Panc1 (cell line): ENCODE measurements around the gene ITM2C. TPM values are rescaled to one million over a fixed set of nuclear protein-coding genes. Genes with fewer than 3 reads are reported as not detected.

ENCODE experiments used
- ATAC-seq: fragments of 200-7000 bp; cut with Tn5 transposase; 2 replicates; pipeline ENCODE4 v1.9.1; 2020; ENCODE audit warnings: mild to moderate bottlenecking, moderate library complexity
- BruUV-seq: library from RNA; stranded (reverse); fragments of 400-500 nt; replicated peaks from 2 replicates; lab custom pipeline; 2021; lab: Mats Ljungman, UMichigan
- CTCF ChIA-PET: fragments of 300-600 bp; sonication (Branson Sonifier 250); formaldehyde crosslinking; loops from one replicate; lab custom pipeline; 2022; ENCODE audit warnings: antibody characterized with exemption; lab: Charles Lee
- POLR2A ChIA-PET: fragments of 300-600 bp; sonication (Branson Sonifier 250); formaldehyde crosslinking; loops from one replicate; lab custom pipeline; 2022; ENCODE audit warnings: antibody characterized with exemption; lab: Charles Lee
- DNase-seq: peaks from one replicate; pipeline ENCODE4 v3.0.0-alpha.2; 2010; ENCODE audit warnings: low read depth, low spot score
- H3K27ac ChIP-seq: 2 replicates; pipeline ENCODE4 v1.5.1; 2011; ENCODE audit warnings: mild to moderate bottlenecking, low read length, inconsistent platforms
- H3K27me3 ChIP-seq: fragments of 200-500 bp; sonication (Bioruptor generic); 2 replicates; pipeline ENCODE4 v1.6.0; 2014; ENCODE audit warnings: low read length, inconsistent platforms; ENCODE audit not compliant: control insufficient read depth, insufficient read depth
- H3K36me3 ChIP-seq: fragments of 200-500 bp; sonication (Bioruptor generic); 2 replicates; pipeline ENCODE4 v1.5.1; 2014; ENCODE audit warnings: inconsistent platforms, mild to moderate bottlenecking, low read length, moderate library complexity; ENCODE audit not compliant: control insufficient read depth, insufficient read depth
- H3K4me1 ChIP-seq: 2 replicates; pipeline ENCODE4 v1.5.1; 2011; ENCODE audit warnings: inconsistent platforms, mild to moderate bottlenecking, low read length, moderate library complexity; ENCODE audit not compliant: control insufficient read depth, insufficient read depth
- H3K4me3 ChIP-seq, 2 experiments: 2 replicates each; pipeline ENCODE4 v1.5.1; 2011 to 2012; ENCODE audit warnings: low read depth in 2 of 2, low read length in 2 of 2, mild to moderate bottlenecking in 2 of 2, inconsistent platforms in 1 of 2, moderate library complexity in 1 of 2
- H3K9me3 ChIP-seq: fragments of 200-500 bp; sonication (Bioruptor generic); 2 replicates; pipeline ENCODE4 v1.5.1; 2014; ENCODE audit warnings: low read depth, mild to moderate bottlenecking, inconsistent platforms, low read length, moderate library complexity; ENCODE audit not compliant: control insufficient read depth, insufficient read depth
- POLR2AphosphoS5 ChIP-seq: IDR thresholded peaks from 2 replicates; pipeline ENCODE4 v1.6.1; 2012; ENCODE audit warnings: mild to moderate bottlenecking, low read depth, low read length, moderate library complexity
- SIN3A ChIP-seq: IDR thresholded peaks from 2 replicates; pipeline ENCODE4 v1.6.1; 2012; ENCODE audit warnings: low read depth, mild to moderate bottlenecking, low read length, moderate library complexity, borderline replicate concordance; ENCODE audit not compliant: insufficient read depth
- TCF7L2 ChIP-seq: IDR thresholded peaks from 2 replicates; pipeline ENCODE4 v1.6.1; 2011; ENCODE audit warnings: mild to moderate bottlenecking, low read depth, low read length, inconsistent platforms
- in situ Hi-C: cut with HindIII; loops from 2 replicates; pipeline ENCODE4 v1.10.0; 2016; ENCODE audit warnings: low sequenced_read_pairs, low pct_unique_long_range_greater_than_20kb
- intact Hi-C: fragments of 100-400 bp; cut with micrococcal nuclease; formaldehyde crosslinking; loops from one replicate; pipeline ENCODE4 v1.10.0; 2022; ENCODE audit not compliant: unreplicated experiment
- total RNA-seq: library from RNA; stranded (reverse); gene quantifications from one replicate; pipeline ENCODE4 v1.2.1, GENCODE V29; 2021; ENCODE audit not compliant: unreplicated experiment
- TF ChIP-seq, protein P1 (sequence below): fragments of 450-650 bp; IDR thresholded peaks from 2 replicates; pipeline ENCODE4 v1.5.1; 2017; ENCODE audit warnings: mild to moderate bottlenecking
- TF ChIP-seq, protein P2 (sequence below), 2 experiments: IDR thresholded peaks; 2 replicates each; pipeline ENCODE4 v1.6.1; 2011 to 2012; ENCODE audit warnings: low read depth in 2 of 2, control low read depth in 1 of 2, low read length in 1 of 2, mild to moderate bottlenecking in 1 of 2, moderate library complexity in 1 of 2; ENCODE audit not compliant: insufficient read depth in 1 of 2

ITM2C gene
- total RNA-seq, 1 experiment from 2014 or later: 114 TPM

DNA sequence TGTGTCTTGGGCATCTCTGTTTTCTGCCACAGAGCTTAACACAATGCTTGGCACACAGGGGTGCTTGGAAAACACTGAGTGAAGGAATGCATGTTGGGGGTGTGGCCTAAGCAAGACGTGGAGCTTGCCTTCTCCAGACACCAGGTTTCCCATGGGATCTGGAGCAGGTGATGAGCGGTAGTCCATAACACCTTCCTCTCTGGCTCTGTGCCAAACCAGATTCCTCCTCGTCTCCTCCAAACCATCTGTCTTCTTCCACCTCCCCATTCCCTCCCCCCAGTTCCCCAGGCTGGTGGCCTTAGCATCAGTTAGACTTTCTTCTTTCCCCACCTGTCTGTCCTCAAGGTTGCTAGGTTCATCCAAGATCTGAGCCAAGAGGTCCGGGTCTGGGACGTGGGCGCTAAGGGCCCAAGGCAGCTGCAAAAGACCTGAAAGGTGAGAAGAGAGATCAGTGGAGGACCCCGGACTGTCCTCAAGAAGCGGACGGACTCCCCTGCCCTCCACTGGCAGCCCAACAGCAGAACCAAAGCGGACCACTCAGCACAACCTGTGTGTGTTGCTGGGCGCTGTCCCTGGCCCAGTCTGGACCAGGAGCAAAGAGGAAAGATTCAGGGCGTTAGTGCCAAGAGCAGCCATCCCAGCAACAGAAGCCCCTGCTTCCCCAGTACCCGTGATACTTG, 1.2 kb upstream of the ITM2C start:
- Histone ChIP-seq H3K4me1 (peaks cover 29% of the 10 kb centered on the region), H3K27me3 (peaks cover 6% of the 10 kb centered on the region), H3K4me3 (no peak overlapping the region), H3K27ac (no peak overlapping the region), H3K36me3 (peaks cover 3% of the 10 kb centered on the region; the same call in 1 of the 2 replicates), H3K9me3 (no peaks in the 10 kb centered on the region)
- ChIA-PET POLR2A (no interaction called here), CTCF (no interaction called here)
- DNase-seq (no peak), ATAC-seq (no peak)
- TF ChIP-seq SIN3A (no peak), POLR2AphosphoS5 (no peak), TCF7L2 (no peak)
- TF ChIP-seq, protein P1, sequence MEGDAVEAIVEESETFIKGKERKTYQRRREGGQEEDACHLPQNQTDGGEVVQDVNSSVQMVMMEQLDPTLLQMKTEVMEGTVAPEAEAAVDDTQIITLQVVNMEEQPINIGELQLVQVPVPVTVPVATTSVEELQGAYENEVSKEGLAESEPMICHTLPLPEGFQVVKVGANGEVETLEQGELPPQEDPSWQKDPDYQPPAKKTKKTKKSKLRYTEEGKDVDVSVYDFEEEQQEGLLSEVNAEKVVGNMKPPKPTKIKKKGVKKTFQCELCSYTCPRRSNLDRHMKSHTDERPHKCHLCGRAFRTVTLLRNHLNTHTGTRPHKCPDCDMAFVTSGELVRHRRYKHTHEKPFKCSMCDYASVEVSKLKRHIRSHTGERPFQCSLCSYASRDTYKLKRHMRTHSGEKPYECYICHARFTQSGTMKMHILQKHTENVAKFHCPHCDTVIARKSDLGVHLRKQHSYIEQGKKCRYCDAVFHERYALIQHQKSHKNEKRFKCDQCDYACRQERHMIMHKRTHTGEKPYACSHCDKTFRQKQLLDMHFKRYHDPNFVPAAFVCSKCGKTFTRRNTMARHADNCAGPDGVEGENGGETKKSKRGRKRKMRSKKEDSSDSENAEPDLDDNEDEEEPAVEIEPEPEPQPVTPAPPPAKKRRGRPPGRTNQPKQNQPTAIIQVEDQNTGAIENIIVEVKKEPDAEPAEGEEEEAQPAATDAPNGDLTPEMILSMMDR: no peak
- TF ChIP-seq, protein P2, sequence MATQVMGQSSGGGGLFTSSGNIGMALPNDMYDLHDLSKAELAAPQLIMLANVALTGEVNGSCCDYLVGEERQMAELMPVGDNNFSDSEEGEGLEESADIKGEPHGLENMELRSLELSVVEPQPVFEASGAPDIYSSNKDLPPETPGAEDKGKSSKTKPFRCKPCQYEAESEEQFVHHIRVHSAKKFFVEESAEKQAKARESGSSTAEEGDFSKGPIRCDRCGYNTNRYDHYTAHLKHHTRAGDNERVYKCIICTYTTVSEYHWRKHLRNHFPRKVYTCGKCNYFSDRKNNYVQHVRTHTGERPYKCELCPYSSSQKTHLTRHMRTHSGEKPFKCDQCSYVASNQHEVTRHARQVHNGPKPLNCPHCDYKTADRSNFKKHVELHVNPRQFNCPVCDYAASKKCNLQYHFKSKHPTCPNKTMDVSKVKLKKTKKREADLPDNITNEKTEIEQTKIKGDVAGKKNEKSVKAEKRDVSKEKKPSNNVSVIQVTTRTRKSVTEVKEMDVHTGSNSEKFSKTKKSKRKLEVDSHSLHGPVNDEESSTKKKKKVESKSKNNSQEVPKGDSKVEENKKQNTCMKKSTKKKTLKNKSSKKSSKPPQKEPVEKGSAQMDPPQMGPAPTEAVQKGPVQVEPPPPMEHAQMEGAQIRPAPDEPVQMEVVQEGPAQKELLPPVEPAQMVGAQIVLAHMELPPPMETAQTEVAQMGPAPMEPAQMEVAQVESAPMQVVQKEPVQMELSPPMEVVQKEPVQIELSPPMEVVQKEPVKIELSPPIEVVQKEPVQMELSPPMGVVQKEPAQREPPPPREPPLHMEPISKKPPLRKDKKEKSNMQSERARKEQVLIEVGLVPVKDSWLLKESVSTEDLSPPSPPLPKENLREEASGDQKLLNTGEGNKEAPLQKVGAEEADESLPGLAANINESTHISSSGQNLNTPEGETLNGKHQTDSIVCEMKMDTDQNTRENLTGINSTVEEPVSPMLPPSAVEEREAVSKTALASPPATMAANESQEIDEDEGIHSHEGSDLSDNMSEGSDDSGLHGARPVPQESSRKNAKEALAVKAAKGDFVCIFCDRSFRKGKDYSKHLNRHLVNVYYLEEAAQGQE (IDR thresholded peaks at IDR 0.05; ENCODE audit: insufficient read depth in 1 of 2, low read depth in 2 of 2, low read length in 1 of 2): no peak
- no TSS peak for BruUV-seq
- intact Hi-C loops (no loop called here), in situ Hi-C loops (no loop called here)

DNA sequence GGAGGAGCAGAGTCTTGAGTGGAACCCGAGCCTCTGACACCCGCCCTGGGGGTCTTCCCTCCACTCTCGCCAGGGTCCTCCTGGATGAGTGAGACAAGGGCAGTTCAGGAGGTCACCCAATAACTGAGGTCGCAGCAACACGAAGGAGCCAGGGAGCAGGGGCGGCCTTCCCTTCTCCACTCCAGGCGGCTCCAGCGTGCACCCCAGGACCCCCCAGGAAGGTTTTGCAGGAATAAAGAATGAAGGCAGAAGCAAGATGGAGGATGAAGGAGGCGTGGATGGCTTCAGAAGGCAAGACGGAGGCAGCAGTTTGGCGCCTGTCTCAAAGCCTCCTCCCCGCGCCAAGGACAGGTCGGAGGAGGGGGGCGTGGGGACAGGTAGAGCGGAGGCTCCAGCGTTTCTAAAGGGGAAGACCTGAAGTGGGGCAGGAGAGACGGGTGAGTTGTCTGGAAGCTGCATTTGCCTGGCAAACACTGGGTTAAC, 579 bp upstream of the ITM2C start:
- POLR2A ChIA-PET: interaction anchor here (0.7 kb wide), 1 partner anchor 16 kb away, joined by 3 read pairs; no protein-coding TSS in a partner anchor
- H3K27ac ChIP-seq: peak overlapping the region; percentile 74
- CTCF ChIA-PET: no interaction called here

More for the DNA sequence above, 579 bp upstream of the ITM2C start:
- no peak for ATAC-seq
- H3K4me3 ChIP-seq: peak overlapping the region; percentile 77 to 81
- no TSS peak for BruUV-seq
- DNase-seq: no peak
- TF ChIP-seq, protein P1: no peak
- TF ChIP-seq, protein P2 (IDR thresholded peaks at IDR 0.05; ENCODE audit: insufficient read depth in 1 of 2, low read depth in 2 of 2, low read length in 1 of 2): no peak
- TF ChIP-seq POLR2AphosphoS5: no peak
- no peak for TF ChIP-seq SIN3A
- TF ChIP-seq TCF7L2: no peak
- H3K27me3 ChIP-seq: no peaks in the 10 kb centered on the region
- in situ Hi-C loops (no loop called here), intact Hi-C loops (no loop called here)
- H3K4me1 ChIP-seq: peaks cover 35% of the 10 kb centered on the region
- no peaks in the 10 kb centered on the region for H3K9me3 ChIP-seq
- H3K36me3 ChIP-seq: peaks cover 3% of the 10 kb centered on the region; the same call in 1 of the 2 replicates
